ENCODE measurements around the gene OLA1. TPM values are rescaled to one million over a fixed set of nuclear protein-coding genes. Genes with fewer than 3 reads are reported as not detected.
A peak's percentile ranks its signal among the peaks of the same experiment; 100 is the strongest.

OLA1 gene
- total RNA-seq, 4 donors from 2014 or later: 72.7 to 85.1 (median 78.3) TPM

DNA sequence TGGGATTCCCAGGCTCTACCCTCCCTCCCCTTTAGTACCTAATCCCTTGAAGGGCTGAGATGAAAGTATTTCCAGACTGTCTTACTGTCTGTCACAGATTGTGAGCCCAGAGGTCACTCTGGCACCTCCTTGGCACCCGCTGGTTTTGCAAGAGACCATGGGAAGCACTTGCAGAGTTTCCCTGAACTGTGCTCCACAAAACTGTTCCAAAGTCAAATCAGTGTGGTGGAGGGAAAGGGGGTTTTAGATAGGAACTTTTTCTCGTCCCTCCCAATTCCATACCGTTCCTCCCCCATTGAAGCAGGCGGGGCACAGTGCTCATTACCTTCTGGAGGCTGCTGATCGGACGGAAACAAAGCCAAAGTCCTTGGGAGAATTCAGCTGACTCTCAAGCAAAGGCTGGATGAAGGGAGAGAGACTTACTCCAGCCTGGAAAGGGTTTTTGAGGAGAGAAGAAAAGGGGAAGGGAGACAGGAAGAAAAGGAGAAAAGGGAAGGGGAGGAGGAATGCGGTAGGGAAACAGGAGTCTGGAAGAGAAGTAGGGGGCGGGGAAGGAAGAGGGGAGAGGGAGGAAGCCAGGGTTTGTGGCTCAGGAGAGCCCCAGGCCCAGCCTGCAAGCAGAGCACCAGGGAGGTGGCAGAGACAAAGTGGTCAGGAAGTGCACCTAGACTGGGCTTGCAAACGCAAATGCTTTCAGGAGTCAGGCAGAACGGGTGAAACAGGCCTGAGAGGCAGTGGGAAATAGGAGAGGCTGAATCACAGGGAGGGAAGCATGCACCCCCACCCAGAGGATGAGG, 194.8 kb downstream of the OLA1 start:
- peaks cover 0 to 48% (median 11%) of the 10 kb centered on the region in 3 donors for H3K4me1 ChIP-seq
- H3K36me3 ChIP-seq: no peaks in the 10 kb centered on the region
- intact Hi-C loops (cut with DNase I): loop anchor here (10.0 kb wide), 1 partner anchor 169 kb away; no protein-coding TSS in a partner anchor
- DNase-seq: no peak
- 50 to 61% methylated on average over 7 to 10 of the region's 10 CpGs for WGBS, 2 donors
- no peaks in the 10 kb centered on the region for H3K9me3 ChIP-seq
- peak overlapping the region in 3 of 4 donors; percentile 38 to 56 (median 45) for H3K27ac ChIP-seq
- H3K4me3 ChIP-seq: peak overlapping the region in 1 of 4 donors; percentile 19
- TF ChIP-seq CTCF (IDR thresholded peaks at IDR 0.05): no peak
- no peak for TF ChIP-seq POLR2A (IDR thresholded peaks at IDR 0.05)
- no peaks in the 10 kb centered on the region for H3K27me3 ChIP-seq

DNA sequence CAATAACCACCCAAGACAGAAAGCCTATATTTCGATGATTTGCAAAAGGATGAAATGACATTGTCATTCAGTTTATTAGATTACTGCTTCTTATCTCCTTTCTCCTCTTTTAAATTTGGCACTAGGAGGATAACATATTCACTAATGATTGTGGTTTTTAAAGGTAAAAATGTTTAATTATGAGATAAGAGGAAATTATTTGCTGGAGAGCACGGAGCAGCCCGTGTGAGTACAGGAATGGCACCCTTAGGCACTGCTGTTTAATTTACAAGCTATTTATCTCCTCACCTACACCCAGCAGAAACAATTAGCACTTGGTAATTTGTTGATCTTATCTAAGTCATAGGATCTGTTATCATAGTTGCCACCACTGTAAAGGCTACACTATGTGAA, 195.8 kb downstream of the OLA1 start:
- TF ChIP-seq CTCF (IDR thresholded peaks at IDR 0.05) (no peak), POLR2A (IDR thresholded peaks at IDR 0.05) (no peak)
- Histone ChIP-seq H3K4me1 (peaks cover 0 to 39% (median 11%) of the 10 kb centered on the region in 3 donors), H3K27ac (peak overlapping the region in 2 of 4 donors; percentile 11 to 45), H3K27me3 (no peaks in the 10 kb centered on the region), H3K9me3 (no peaks in the 10 kb centered on the region), H3K36me3 (no peaks in the 10 kb centered on the region), H3K4me3 (no peak overlapping the region)
- no peak for DNase-seq
- intact Hi-C loops (cut with DNase I): loop anchor here (10.0 kb wide), 1 partner anchor 168 kb away; no protein-coding TSS in a partner anchor
- 55 to 69% methylated on average over 3 of the region's 3 CpGs for WGBS, 2 donors

- DNase-seq: no peak
- 51 to 62% methylated on average over 13 of the region's 13 CpGs for WGBS, 2 donors
- Histone ChIP-seq H3K27ac (peak overlapping the region in 3 of 4 donors; percentile 26 to 65 (median 45)), H3K4me1 (peaks cover 0 to 39% (median 11%) of the 10 kb centered on the region in 3 donors), H3K4me3 (no peak overlapping the region), H3K36me3 (no peaks in the 10 kb centered on the region), H3K27me3 (no peaks in the 10 kb centered on the region), H3K9me3 (no peaks in the 10 kb centered on the region)
- intact Hi-C loops (cut with DNase I): loop anchor here (10.0 kb wide), 1 partner anchor 167 kb away; no protein-coding TSS in a partner anchor
- no peak for TF ChIP-seq POLR2A (IDR thresholded peaks at IDR 0.05)
- no peak for TF ChIP-seq CTCF (IDR thresholded peaks at IDR 0.05)
Observed at GRCh38 chr2:174051741-174052583, 196.4 kb downstream of the OLA1 start.

DNA sequence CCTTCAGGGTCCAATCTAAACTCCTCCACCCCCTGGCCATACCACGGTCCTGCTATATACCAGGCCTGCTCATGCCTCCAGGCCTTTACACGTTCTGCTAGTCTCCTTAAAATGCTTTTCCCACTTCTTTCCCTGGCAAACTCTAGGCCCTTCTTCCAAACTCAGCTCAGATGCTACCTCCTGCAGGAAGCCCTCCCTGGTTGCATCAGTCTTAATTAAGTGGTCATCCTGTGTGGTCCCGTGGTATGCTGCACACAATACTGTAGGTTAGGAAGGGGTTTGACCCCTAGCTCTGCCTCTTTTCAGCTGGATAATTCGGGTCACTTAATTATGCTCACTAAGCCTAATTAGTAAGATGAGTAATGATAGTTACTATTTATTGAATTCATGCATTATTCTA, 197.3 kb downstream of the OLA1 start:
- TF ChIP-seq POLR2A (IDR thresholded peaks at IDR 0.05): no peak
- no peak for TF ChIP-seq CTCF (IDR thresholded peaks at IDR 0.05)
- H3K9me3 ChIP-seq: no peaks in the 10 kb centered on the region
- peak overlapping the region in 2 of 4 donors; percentile 26 to 65 for H3K27ac ChIP-seq
- H3K27me3 ChIP-seq: no peaks in the 10 kb centered on the region
- no peaks in the 10 kb centered on the region for H3K36me3 ChIP-seq
- H3K4me1 ChIP-seq: peaks cover 0 to 39% (median 11%) of the 10 kb centered on the region in 3 donors
- intact Hi-C loops (cut with DNase I): loop anchor here (10.0 kb wide), 1 partner anchor 166 kb away; no protein-coding TSS in a partner anchor
- 75 to 87% methylated on average over 4 of the region's 4 CpGs for WGBS, 2 donors
- DNase-seq: no peak
- H3K4me3 ChIP-seq: no peak overlapping the region

Measured in esophagus squamous epithelium (tissue), 5 donors.